ENCODE data around the gene RNF212. TPM values are rescaled to one million over a fixed set of nuclear protein-coding genes. Genes with fewer than 3 reads are reported as not detected.

The RNF212 gene
- total RNA-seq, 4 donors from 2014 or later, result 3.7 to 16.1 (median 7.3) TPM

- TF ChIP-seq CTCF (IDR thresholded peaks at IDR 0.05; ENCODE audit: low read depth), result no peak
Observed at GRCh38 chr4:1093391-1094335, 19.7 kb downstream of the RNF212 start.

- no peak for TF ChIP-seq CTCF (IDR thresholded peaks at IDR 0.05; ENCODE audit: low read depth)
Observed at GRCh38 chr4:1092983-1093361, 20.4 kb downstream of the RNF212 start.

- no peak for TF ChIP-seq CTCF (IDR thresholded peaks at IDR 0.05; ENCODE audit: low read depth)
Observed at GRCh38 chr4:1092026-1092982, 21.1 kb downstream of the RNF212 start.

- TF ChIP-seq CTCF (IDR thresholded peaks at IDR 0.05; ENCODE audit: low read depth), result no peak
Observed at GRCh38 chr4:1091561-1091995, 21.8 kb downstream of the RNF212 start.

- TF ChIP-seq CTCF (IDR thresholded peaks at IDR 0.05; ENCODE audit: low read depth), result no peak
Observed at GRCh38 chr4:1090465-1091440, 22.6 kb downstream of the RNF212 start.

- no peak for TF ChIP-seq CTCF (IDR thresholded peaks at IDR 0.05; ENCODE audit: low read depth)
Observed at GRCh38 chr4:1090036-1090435, 23.3 kb downstream of the RNF212 start.
